NCI-H2081 (cell line): ENCODE data around the gene FNDC3B.

ENCODE experiments used
- DNase-seq, 2 experiments: peaks; one replicate each; lab custom pipeline; 2025; lab: John Stamatoyannopoulos, UW

The FNDC3B gene

GRCh38 chr3:172073262-172073915, 34.0 kb downstream of the FNDC3B start:
- DNase-seq = no peak

GRCh38 chr3:172074032-172074431, 34.7 kb downstream of the FNDC3B start:
- DNase-seq = no peak

GRCh38 chr3:172074586-172074985, 35.2 kb downstream of the FNDC3B start:
- no peak for DNase-seq

- DNase-seq = peak in 1 of 2 experiments; percentile 36
These were observed 36.8 kb downstream of the FNDC3B start for GRCh38 chr3:172076212-172076611.

- peak in 1 of 2 experiments; percentile 27 for DNase-seq
These were observed 37.9 kb downstream of the FNDC3B start for GRCh38 chr3:172077197-172077757.

- no peak for DNase-seq
These were observed 38.9 kb downstream of the FNDC3B start for GRCh38 chr3:172078244-172078643.

- no peak for DNase-seq
These were observed 39.3 kb downstream of the FNDC3B start for GRCh38 chr3:172078721-172079120.

GRCh38 chr3:172079326-172079976, 40.1 kb downstream of the FNDC3B start:
- DNase-seq = no peak

- DNase-seq = no peak
These were observed 41.1 kb downstream of the FNDC3B start for GRCh38 chr3:172080503-172080902.

GRCh38 chr3:172082269-172082668, 42.9 kb downstream of the FNDC3B start:
- no peak for DNase-seq

- no peak for DNase-seq
These were observed 43.6 kb downstream of the FNDC3B start for GRCh38 chr3:172082820-172083513.

GRCh38 chr3:172083995-172084409, 44.6 kb downstream of the FNDC3B start:
- no peak for DNase-seq

GRCh38 chr3:172084871-172085556, 45.6 kb downstream of the FNDC3B start:
- DNase-seq = no peak

GRCh38 chr3:172085557-172085895, 46.1 kb downstream of the FNDC3B start:
- no peak for DNase-seq

GRCh38 chr3:172086071-172086470, 46.7 kb downstream of the FNDC3B start:
- no peak for DNase-seq

GRCh38 chr3:172087198-172087597, 47.8 kb downstream of the FNDC3B start:
- no peak for DNase-seq

- no peak for DNase-seq
These were observed 48.5 kb downstream of the FNDC3B start for GRCh38 chr3:172087602-172088580.

- DNase-seq = no peak
These were observed 49.9 kb downstream of the FNDC3B start for GRCh38 chr3:172089250-172089649.

GRCh38 chr3:172090035-172090434, 50.7 kb downstream of the FNDC3B start:
- no peak for DNase-seq

- no peak for DNase-seq
These were observed 53.3 kb downstream of the FNDC3B start for GRCh38 chr3:172092658-172093057.
